Stimulated activated CD4-positive, alpha-beta T cell treated with anti-CD3 and anti-CD28 coated beads, Interleukin-1b, Interleukin-23, amount 100 ng/mL, for 4 hours (primary cell): Measurements from ENCODE around the gene NGDN.

Experiments
- DNase-seq, 2 donors: peaks; one replicate each; pipeline ENCODE4 v3.0.0-alpha.2; 2020; ENCODE audit warnings: low read depth in 2 of 2

The NGDN gene

GRCh38 chr14:23521785-23522640 lies 52.5 kb downstream of the NGDN start:
- DNase-seq, result no peak

DNA sequence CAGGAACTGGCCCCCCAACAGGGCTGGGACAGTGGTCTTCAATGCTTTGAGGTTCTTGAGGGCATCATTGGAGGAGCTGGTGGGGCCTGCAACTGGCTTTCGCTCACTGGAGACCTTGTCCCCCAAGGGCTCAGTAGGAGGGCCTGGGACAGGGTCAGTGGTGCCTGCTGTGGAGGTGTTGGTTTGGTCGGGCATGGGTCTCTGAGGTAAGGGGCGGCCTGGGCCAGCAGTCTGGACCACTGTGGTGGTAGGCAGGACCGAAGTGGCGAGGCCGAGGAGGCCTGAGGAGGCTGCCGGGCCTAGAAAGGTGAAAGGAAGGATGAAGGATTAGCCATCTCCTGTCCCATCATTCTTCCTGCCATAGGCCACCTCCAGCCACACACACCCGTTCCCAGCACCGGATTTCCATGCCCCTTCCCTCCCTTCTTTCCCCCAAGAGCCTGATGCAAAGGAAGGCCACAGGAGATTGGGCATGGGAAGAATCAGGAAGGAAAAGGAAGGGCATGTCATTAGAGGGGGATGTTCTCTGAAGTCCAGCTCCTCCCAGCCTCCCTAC lies 53.2 kb downstream of the NGDN start:
- no peak for DNase-seq

DNA sequence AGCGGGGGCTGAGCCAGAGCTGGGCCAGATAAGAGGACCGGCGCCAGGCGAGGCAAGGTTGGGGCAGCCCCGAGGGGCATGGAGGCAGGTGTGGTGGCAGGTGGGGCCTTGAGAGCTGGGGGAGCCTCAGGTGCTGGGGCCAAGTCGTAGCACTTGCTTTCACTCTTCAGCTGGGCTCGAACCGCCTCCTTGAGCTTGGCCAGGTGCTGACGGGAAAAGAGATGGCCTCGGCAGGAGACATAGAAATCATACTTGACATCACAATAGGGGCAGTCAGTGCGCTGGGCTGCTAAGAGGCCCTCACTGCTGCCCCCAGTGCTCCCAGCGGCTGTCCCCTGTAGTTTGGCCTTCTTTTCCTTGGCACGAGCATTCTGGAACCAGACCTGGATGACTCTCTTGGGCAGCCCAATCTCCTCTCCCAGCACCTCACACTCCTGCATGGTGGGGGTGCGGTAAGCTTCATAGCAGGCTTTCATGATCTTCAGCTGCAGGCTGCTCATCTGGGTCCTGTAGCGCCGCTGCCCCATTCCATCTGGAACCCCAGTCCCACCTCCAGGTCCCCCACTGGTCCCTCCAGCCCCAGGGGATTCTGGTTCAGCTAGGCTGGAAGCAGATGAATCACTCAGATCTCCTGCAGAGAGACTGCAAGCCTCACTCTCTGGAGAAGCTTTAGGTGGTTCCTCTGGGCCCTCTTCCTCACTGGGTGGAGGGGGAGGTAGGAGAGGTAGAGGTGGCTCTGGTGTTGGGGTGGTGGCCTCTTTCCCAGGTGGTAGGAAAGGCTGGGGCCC lies 53.9 kb downstream of the NGDN start:
- no peak for DNase-seq

GRCh38 chr14:23524954-23525353 lies 55.5 kb downstream of the NGDN start:
- no peak for DNase-seq

DNA sequence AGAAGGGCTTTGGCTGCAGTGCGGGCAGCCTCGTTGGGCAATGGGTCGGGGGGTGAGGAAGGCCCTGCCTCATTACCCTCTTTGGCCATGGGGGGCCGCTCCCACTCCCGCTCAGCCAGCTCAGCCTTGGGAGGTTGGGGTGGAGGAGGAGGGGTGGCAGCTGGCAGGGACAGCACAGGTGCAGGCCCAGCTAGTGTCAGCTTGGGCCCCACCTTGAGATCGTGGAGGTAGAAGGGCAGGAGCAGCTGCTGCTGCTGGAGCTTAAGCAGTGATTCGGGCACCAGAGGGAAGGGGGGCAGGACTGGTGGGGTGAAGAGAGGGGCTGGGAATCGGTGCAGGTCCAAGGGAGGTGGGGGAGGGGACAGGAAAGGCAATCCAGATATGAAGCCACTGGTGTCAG lies 56.1 kb downstream of the NGDN start:
- DNase-seq, result no peak
